ENCODE data around the gene AMBRA1.
A peak's percentile ranks its signal among the peaks of the same experiment; 100 is the strongest.

GRCh38 chr11:46346886-46347636, 246.8 kb downstream of the AMBRA1 start, which contains the start of gene DGKZ:
- TF ChIP-seq CTCF (IDR thresholded peaks at IDR 0.05; ENCODE audit: extremely low read depth in 1 of 2, insufficient read depth in 1 of 2, low read depth in 1 of 2, low read length in 2 of 2) (peak; percentile 61 to 90), POLR2AphosphoS5 (IDR thresholded peaks at IDR 0.05; ENCODE audit: insufficient read depth, low read depth, low read length) (peak; percentile 91), EZH2 (IDR thresholded peaks at IDR 0.05; ENCODE audit: borderline replicate concordance, low read depth, low read length, severe bottlenecking) (no peak), POLR2A (IDR thresholded peaks at IDR 0.05; ENCODE audit: low read depth, low read length) (peak; percentile 56), GATA2 (IDR thresholded peaks at IDR 0.05; ENCODE audit: insufficient read depth, insufficient read length, low read depth, low read length) (no peak), FOS (IDR thresholded peaks at IDR 0.05; ENCODE audit: borderline replicate concordance, insufficient read depth, low read length) (no peak)
